Trophoblast cell (in vitro differentiated cells and primary cell): ENCODE measurements around the gene METTL26.

Experiments used
- DNase-seq, 2 donors: peaks; one replicate each; pipeline ENCODE4 v3.0.0-alpha.2; 2016
- H2AFZ ChIP-seq: 2 replicates; pipeline ENCODE4 v1.6.1; 2013; ENCODE audit warnings: low read length, moderate library complexity, mild to moderate bottlenecking; ENCODE audit not compliant: insufficient read depth, poor library complexity
- H2AK5ac ChIP-seq: 2 replicates; pipeline ENCODE4 v1.6.1; 2013; ENCODE audit warnings: mild to moderate bottlenecking, low read length
- H2BK120ac ChIP-seq: 2 replicates; pipeline ENCODE4 v1.6.1; 2013; ENCODE audit warnings: low read length, mild to moderate bottlenecking, moderate library complexity; ENCODE audit not compliant: insufficient read depth, poor library complexity
- H2BK12ac ChIP-seq: 2 replicates; pipeline ENCODE4 v1.6.1; 2013; ENCODE audit warnings: mild to moderate bottlenecking, low read length, moderate library complexity
- H2BK5ac ChIP-seq: 2 replicates; pipeline ENCODE4 v1.6.1; 2013; ENCODE audit warnings: low read length, low read depth, moderate library complexity, mild to moderate bottlenecking; ENCODE audit not compliant: poor library complexity
- H3K14ac ChIP-seq: 2 replicates; pipeline ENCODE4 v1.6.1; 2013; ENCODE audit warnings: mild to moderate bottlenecking, low read length
- H3K18ac ChIP-seq: 2 replicates; pipeline ENCODE4 v1.6.1; 2013; ENCODE audit warnings: mild to moderate bottlenecking, low read length
- H3K23ac ChIP-seq: 2 replicates; pipeline ENCODE4 v1.6.1; 2013; ENCODE audit warnings: low read length
- H3K27ac ChIP-seq: 2 replicates; pipeline ENCODE4 v1.5.1; 2013; ENCODE audit warnings: low read depth, mild to moderate bottlenecking, inconsistent platforms, low read length, moderate library complexity
- H3K27me3 ChIP-seq: 2 replicates; pipeline ENCODE4 v1.6.1; 2013; ENCODE audit warnings: inconsistent platforms, mild to moderate bottlenecking, low read length, moderate library complexity; ENCODE audit not compliant: insufficient read depth
- H3K36me3 ChIP-seq, 2 experiments: 1 replicate in 1 of 2; 2 replicates in 1 of 2; pipeline ENCODE4 v1.6.1; 2013; ENCODE audit warnings: low read length in 2 of 2, mild to moderate bottlenecking in 2 of 2, moderate library complexity in 1 of 2; ENCODE audit not compliant: insufficient read depth in 2 of 2, control insufficient read depth in 1 of 2
- H3K4ac ChIP-seq: 2 replicates; pipeline ENCODE4 v1.6.1; 2013; ENCODE audit warnings: low read depth, mild to moderate bottlenecking, low read length, moderate library complexity
- H3K4me1 ChIP-seq, 2 experiments: 1 replicate in 1 of 2; 2 replicates in 1 of 2; pipeline ENCODE4 v1.6.1; 2013; ENCODE audit warnings: low read length in 2 of 2, mild to moderate bottlenecking in 2 of 2, moderate library complexity in 1 of 2; ENCODE audit not compliant: insufficient read depth in 2 of 2, control insufficient read depth in 1 of 2
- H3K4me2 ChIP-seq: 2 replicates; pipeline ENCODE4 v1.6.1; 2013; ENCODE audit warnings: inconsistent platforms, mild to moderate bottlenecking, low read length, moderate library complexity
- H3K4me3 ChIP-seq: 2 replicates; pipeline ENCODE4 v1.5.1; 2013; ENCODE audit warnings: mild to moderate bottlenecking, low read depth, low read length, inconsistent platforms
- H3K79me1 ChIP-seq: one replicate; pipeline ENCODE4 v1.6.1; 2013; ENCODE audit warnings: low read length
- H3K79me2 ChIP-seq: 2 replicates; pipeline ENCODE4 v1.6.1; 2013; ENCODE audit warnings: low read length, mild to moderate bottlenecking; ENCODE audit not compliant: control insufficient read depth, insufficient read depth, poor library complexity
- H3K9ac ChIP-seq: 2 replicates; pipeline ENCODE4 v1.6.1; 2013; ENCODE audit warnings: mild to moderate bottlenecking, low read length
- H3K9me3 ChIP-seq: 2 replicates; pipeline ENCODE4 v1.6.1; 2013; ENCODE audit warnings: low read depth, mild to moderate bottlenecking, control low read depth, inconsistent platforms, low read length; ENCODE audit not compliant: insufficient read depth
- H4K12ac ChIP-seq: 2 replicates; pipeline ENCODE4 v1.6.1; 2013; ENCODE audit warnings: low read depth, mild to moderate bottlenecking, low read length, moderate library complexity
- H4K8ac ChIP-seq: 2 replicates; pipeline ENCODE4 v1.6.1; 2013; ENCODE audit warnings: low read depth, mild to moderate bottlenecking, low read length, moderate library complexity
- H4K91ac ChIP-seq: one replicate; pipeline ENCODE4 v1.6.1; 2013; ENCODE audit warnings: low read depth, mild to moderate bottlenecking, low read length, moderate library complexity
- WGBS: extraction: QIAGEN DNeasy Blood & Tissue Kit; methylation state at CpG from one replicate; pipeline ENCODE4 v1.1.7; 2013; ENCODE audit warnings: missing lambda C conversion rate; ENCODE audit not compliant: insufficient read length, insufficient coverage; ENCODE audit errors: extremely low coverage; 5-methylcytosine and 5-hydroxymethylcytosine counted together

METTL26 gene

GRCh38 chr16:676565-676902 lies 40.4 kb upstream of the METTL26 start:
- H3K9ac ChIP-seq: no peak overlapping the region
- H3K18ac ChIP-seq: no peak overlapping the region
- H3K4me1 ChIP-seq: peaks cover 19 to 20% of the 10 kb centered on the region in 2 experiments
- no peak overlapping the region for H3K14ac ChIP-seq
- H3K4me3 ChIP-seq: no peak overlapping the region
- no peak overlapping the region for H3K4me2 ChIP-seq
- H4K12ac ChIP-seq: no peak overlapping the region
- peaks cover 33 to 36% of the 10 kb centered on the region in 2 experiments for H3K36me3 ChIP-seq
- no peak overlapping the region for H4K8ac ChIP-seq
- H3K27ac ChIP-seq: no peak overlapping the region
- H3K9me3 ChIP-seq: peaks cover 2% of the 10 kb centered on the region
- H3K4ac ChIP-seq: no peak overlapping the region
- no peak overlapping the region for H3K23ac ChIP-seq
- no CpG with 5 or more reads among the region's 21 CpGs for WGBS
- H2BK120ac ChIP-seq: no peak overlapping the region
- no peak overlapping the region for H4K91ac ChIP-seq
- no peak for DNase-seq
- H2AFZ ChIP-seq: no peak overlapping the region
- no peak overlapping the region for H2BK5ac ChIP-seq
- no peak overlapping the region for H2AK5ac ChIP-seq
- H2BK12ac ChIP-seq: no peak overlapping the region
- H3K79me2 ChIP-seq: peaks cover 15% of the 10 kb centered on the region
- H3K27me3 ChIP-seq: peaks cover 3% of the 10 kb centered on the region
- peaks cover 8% of the 10 kb centered on the region for H3K79me1 ChIP-seq

- Histone ChIP-seq H3K9me3 (peaks cover 2% of the 10 kb centered on the region), H3K4me2 (peak overlapping the region; percentile 63), H3K79me2 (peaks cover 11% of the 10 kb centered on the region), H3K79me1 (peaks cover 8% of the 10 kb centered on the region), H3K36me3 (peaks cover 33 to 36% of the 10 kb centered on the region in 2 experiments), H4K8ac (no peak overlapping the region), H3K18ac (no peak overlapping the region), H4K91ac (no peak overlapping the region), H3K4ac (no peak overlapping the region), H3K27me3 (peaks cover 3% of the 10 kb centered on the region), H2BK120ac (no peak overlapping the region), H3K4me3 (no peak overlapping the region), H3K4me1 (peaks cover 14 to 15% of the 10 kb centered on the region in 2 experiments), H3K27ac (no peak overlapping the region), H4K12ac (no peak overlapping the region), H3K23ac (no peak overlapping the region), H3K14ac (no peak overlapping the region), H2AK5ac (no peak overlapping the region), H2BK5ac (no peak overlapping the region), H3K9ac (no peak overlapping the region), H2AFZ (no peak overlapping the region), H2BK12ac (no peak overlapping the region)
- DNase-seq: no peak
- no CpG with 5 or more reads among the region's 25 CpGs for WGBS
Measured at GRCh38 chr16:675884-676564, 39.9 kb upstream of the METTL26 start.

- no peak within 1 kb of the TSS for H2BK120ac ChIP-seq
- peak in 1 of 2 donors; percentile 39 for DNase-seq
- peaks cover 2% of the 10 kb centered on the region for H3K9me3 ChIP-seq
- H3K27ac ChIP-seq: no peak within 1 kb of the TSS
- no peak within 1 kb of the TSS for H2AK5ac ChIP-seq
- H3K27me3 ChIP-seq: peaks cover 3% of the 10 kb centered on the region
- no peak within 1 kb of the TSS for H2AFZ ChIP-seq
- H3K4me3 ChIP-seq: peak within 1 kb of the TSS; percentile 50
- peaks cover 12 to 13% of the 10 kb centered on the region in 2 experiments for H3K4me1 ChIP-seq
- no peak within 1 kb of the TSS for H3K9ac ChIP-seq
- H4K12ac ChIP-seq: no peak within 1 kb of the TSS
- H4K8ac ChIP-seq: no peak within 1 kb of the TSS
- H3K79me2 ChIP-seq: peaks cover 4% of the 10 kb centered on the region
- no peak within 1 kb of the TSS for H2BK5ac ChIP-seq
- no peak within 1 kb of the TSS for H3K23ac ChIP-seq
- H3K4ac ChIP-seq: no peak within 1 kb of the TSS
- H4K91ac ChIP-seq: no peak within 1 kb of the TSS
- H3K36me3 ChIP-seq: peaks cover 41 to 42% of the 10 kb centered on the region in 2 experiments
- H2BK12ac ChIP-seq: no peak within 1 kb of the TSS
- H3K14ac ChIP-seq: peak within 1 kb of the TSS; percentile 15
- H3K4me2 ChIP-seq: peak within 1 kb of the TSS; percentile 63
- no peak within 1 kb of the TSS for H3K18ac ChIP-seq
- H3K79me1 ChIP-seq: peaks cover 6% of the 10 kb centered on the region
- WGBS: no CpG with 5 or more reads among the region's 73 CpGs
Measured at GRCh38 chr16:674968-675883, 39.1 kb upstream of the METTL26 start, which contains the start of gene RHBDL1. Gene RHBDL1, plus strand, starts transcription at chr16:675671. Its CDS starts 120 bp downstream, at chr16:675791.

- no peak overlapping the region for H3K9ac ChIP-seq
- H3K4me3 ChIP-seq: no peak overlapping the region
- H4K91ac ChIP-seq: no peak overlapping the region
- no peak overlapping the region for H2AK5ac ChIP-seq
- H3K23ac ChIP-seq: no peak overlapping the region
- peaks cover 10 to 11% of the 10 kb centered on the region in 2 experiments for H3K4me1 ChIP-seq
- H3K4me2 ChIP-seq: no peak overlapping the region
- peaks cover 3% of the 10 kb centered on the region for H3K27me3 ChIP-seq
- H3K79me1 ChIP-seq: peaks cover under 1% of the 10 kb centered on the region
- no peak overlapping the region for H2AFZ ChIP-seq
- no peak overlapping the region for H4K12ac ChIP-seq
- H3K9me3 ChIP-seq: peaks cover 2% of the 10 kb centered on the region
- no peak overlapping the region for H3K27ac ChIP-seq
- H2BK5ac ChIP-seq: no peak overlapping the region
- no peak overlapping the region for H4K8ac ChIP-seq
- no peak overlapping the region for H3K14ac ChIP-seq
- H3K79me2 ChIP-seq: peaks cover under 1% of the 10 kb centered on the region
- no peak overlapping the region for H3K4ac ChIP-seq
- DNase-seq: no peak
- WGBS: no CpG with 5 or more reads among the region's 22 CpGs
- peaks cover 49 to 51% of the 10 kb centered on the region in 2 experiments for H3K36me3 ChIP-seq
- H2BK12ac ChIP-seq: no peak overlapping the region
- H2BK120ac ChIP-seq: no peak overlapping the region
- H3K18ac ChIP-seq: no peak overlapping the region
Measured at GRCh38 chr16:674214-674881, 38.2 kb upstream of the METTL26 start.
